GM23338 (cell line): ENCODE results near the gene UFD1. TPM values are rescaled to one million over a fixed set of nuclear protein-coding genes. Genes with fewer than 3 reads are reported as not detected.

ENCODE experiments used
- ATAC-seq: fragments of 200-7000 bp; cut with Tn5 transposase; 3 replicates; pipeline ENCODE4 v1.9.1; 2020
- DNase-seq: peaks from one replicate; pipeline ENCODE4 v3.0.0-alpha.2; 2015; ENCODE audit warnings: low spot score
- H2AFZ ChIP-seq: fragments of 200-600 bp; sonication (generic); 2 replicates; pipeline ENCODE4 v1.8.0; 2016; ENCODE audit warnings: antibody characterized with exemption, mild to moderate bottlenecking, moderate library complexity
- H3F3A ChIP-seq: fragments of 200-600 bp; sonication (generic); replicated peaks from 2 replicates; pipeline ENCODE4 v1.8.0; 2017; ENCODE audit warnings: antibody characterized with exemption, mixed run types, low read depth
- H3K27ac ChIP-seq: fragments of 200-600 bp; sonication (generic); 2 replicates; pipeline ENCODE4 v1.6.1; 2016; ENCODE audit warnings: low read depth
- H3K27me3 ChIP-seq: fragments of 200-600 bp; sonication (generic); 2 replicates; pipeline ENCODE4 v1.8.0; 2016; ENCODE audit warnings: mild to moderate bottlenecking, mixed run types, moderate library complexity; ENCODE audit not compliant: insufficient read depth
- H3K36me3 ChIP-seq: fragments of 200-600 bp; sonication (generic); 2 replicates; pipeline ENCODE4 v1.8.0; 2016; ENCODE audit warnings: mild to moderate bottlenecking; ENCODE audit not compliant: insufficient read depth
- H3K4me1 ChIP-seq: fragments of 200-600 bp; sonication (generic); 2 replicates; pipeline ENCODE4 v1.8.0; 2016; ENCODE audit warnings: mild to moderate bottlenecking, moderate library complexity; ENCODE audit not compliant: insufficient read depth
- H3K4me2 ChIP-seq: fragments of 200-600 bp; sonication (generic); 2 replicates; pipeline ENCODE4 v1.7.1; 2017; ENCODE audit warnings: mixed run types
- H3K4me3 ChIP-seq: fragments of 200-600 bp; sonication (generic); 2 replicates; pipeline ENCODE4 v1.6.1; 2016; ENCODE audit warnings: mixed run types
- H3K79me2 ChIP-seq: fragments of 200-600 bp; sonication (generic); replicated peaks from 2 replicates; pipeline ENCODE4 v1.8.0; 2017; ENCODE audit warnings: mild to moderate bottlenecking; ENCODE audit not compliant: insufficient read depth
- H3K9me2 ChIP-seq: fragments of 200-600 bp; sonication (generic); 2 replicates; pipeline ENCODE4 v1.8.0; 2017; ENCODE audit not compliant: insufficient read depth
- H4K20me1 ChIP-seq: fragments of 200-600 bp; sonication (generic); replicated peaks from 2 replicates; pipeline ENCODE4 v1.8.0; 2017; ENCODE audit warnings: mild to moderate bottlenecking; ENCODE audit not compliant: insufficient read depth
- H3K27ac Mint-ChIP-seq: 2 replicates; pipeline ENCODE4 v1.8.0; 2020; ENCODE audit warnings: inconsistent platforms, mild to moderate bottlenecking, moderate library complexity, mixed read lengths
- H3K27me3 Mint-ChIP-seq: 3 replicates; pipeline ENCODE4 v1.8.0; 2022; ENCODE audit warnings: low read depth, mild to moderate bottlenecking, moderate library complexity, mixed read lengths, inconsistent platforms; ENCODE audit not compliant: insufficient read depth, poor library complexity
- H3K36me3 Mint-ChIP-seq: 3 replicates; pipeline ENCODE4 v1.8.0; 2021; ENCODE audit warnings: low read depth, mild to moderate bottlenecking, inconsistent platforms, moderate library complexity, mixed read lengths
- H3K4me1 Mint-ChIP-seq: 3 replicates; pipeline ENCODE4 v1.8.0; 2020; ENCODE audit warnings: mild to moderate bottlenecking, inconsistent platforms, mixed read lengths
- H3K4me3 Mint-ChIP-seq: 3 replicates; pipeline ENCODE4 v1.8.0; 2021; ENCODE audit warnings: moderate library complexity, mild to moderate bottlenecking, inconsistent platforms, mixed read lengths
- H3K9me3 Mint-ChIP-seq: 3 replicates; pipeline ENCODE4 v1.8.0; 2020; ENCODE audit warnings: moderate library complexity, mild to moderate bottlenecking, inconsistent platforms, mixed read lengths
- ETS1 ChIP-seq: IDR thresholded peaks from 2 replicates; pipeline ENCODE4 v1.6.1; 2016; ENCODE audit warnings: antibody characterized with exemption
- EZH2 ChIP-seq: fragments of 200-600 bp; sonication (generic); IDR thresholded peaks from one replicate; pipeline ENCODE4 v1.8.0; 2017; ENCODE audit warnings: antibody characterized with exemption, mild to moderate bottlenecking, low read depth; ENCODE audit not compliant: unreplicated experiment
- EZH2phosphoT487 ChIP-seq: fragments of 200-600 bp; sonication (generic); IDR thresholded peaks from one replicate; pipeline ENCODE4 v1.8.1; 2018; ENCODE audit warnings: antibody characterized with exemption; ENCODE audit not compliant: unreplicated experiment
- NANOG ChIP-seq: IDR thresholded peaks from 2 replicates; pipeline ENCODE4 v1.6.1; 2016; ENCODE audit warnings: antibody characterized with exemption, borderline replicate concordance
- REST ChIP-seq: IDR thresholded peaks from one replicate; pipeline ENCODE4 v1.6.1; 2018; ENCODE audit warnings: antibody characterized with exemption; ENCODE audit not compliant: unreplicated experiment
- STAT1 ChIP-seq: IDR thresholded peaks from one replicate; pipeline ENCODE4 v1.6.1; 2016; ENCODE audit warnings: antibody characterized with exemption; ENCODE audit not compliant: unreplicated experiment
- ZNF114 ChIP-seq: fragments of 250-450 bp; sonication (Bioruptor Pico); IDR thresholded peaks from 2 replicates; pipeline ENCODE4 v1.5.0; 2020; ENCODE audit warnings: mild to moderate bottlenecking, moderate library complexity
- ZNF331 ChIP-seq: fragments of 250-450 bp; sonication (Bioruptor Pico); IDR thresholded peaks from 2 replicates; pipeline ENCODE4 v1.5.0; 2020; ENCODE audit warnings: low read depth, mild to moderate bottlenecking, moderate library complexity
- ZNF462 ChIP-seq: fragments of 250-450 bp; sonication (Bioruptor Pico); IDR thresholded peaks from 2 replicates; pipeline ENCODE4 v1.5.0; 2020; ENCODE audit warnings: mild to moderate bottlenecking, moderate library complexity
- polyA plus RNA-seq: library from polyadenylated mRNA; unstranded; fragments of >200 nt; fragmentation: Nextera tagmentation; extraction: Ambion mirVana; gene quantifications from 2 replicates; pipeline ENCODE4 v1.2.1, GENCODE V29; 2016
- total RNA-seq: library from RNA; depleted of rRNA; stranded (reverse); fragments of >200 nt; shearing (Covaris generic); gene quantifications from 2 replicates; pipeline ENCODE4 v1.2.3, GENCODE V29; 2014

Gene UFD1
- total and polyA plus RNA-seq, 2 experiments from 2014 or later: 53.5 to 93.8 TPM

- TF ChIP-seq ZNF462 (CRISPR knock-in tag) (no peak), STAT1 (no peak), NANOG (no peak)
These were observed 54.9 kb downstream of the UFD1 start (continued) for GRCh38 chr22:19424186-19424500.

DNA sequence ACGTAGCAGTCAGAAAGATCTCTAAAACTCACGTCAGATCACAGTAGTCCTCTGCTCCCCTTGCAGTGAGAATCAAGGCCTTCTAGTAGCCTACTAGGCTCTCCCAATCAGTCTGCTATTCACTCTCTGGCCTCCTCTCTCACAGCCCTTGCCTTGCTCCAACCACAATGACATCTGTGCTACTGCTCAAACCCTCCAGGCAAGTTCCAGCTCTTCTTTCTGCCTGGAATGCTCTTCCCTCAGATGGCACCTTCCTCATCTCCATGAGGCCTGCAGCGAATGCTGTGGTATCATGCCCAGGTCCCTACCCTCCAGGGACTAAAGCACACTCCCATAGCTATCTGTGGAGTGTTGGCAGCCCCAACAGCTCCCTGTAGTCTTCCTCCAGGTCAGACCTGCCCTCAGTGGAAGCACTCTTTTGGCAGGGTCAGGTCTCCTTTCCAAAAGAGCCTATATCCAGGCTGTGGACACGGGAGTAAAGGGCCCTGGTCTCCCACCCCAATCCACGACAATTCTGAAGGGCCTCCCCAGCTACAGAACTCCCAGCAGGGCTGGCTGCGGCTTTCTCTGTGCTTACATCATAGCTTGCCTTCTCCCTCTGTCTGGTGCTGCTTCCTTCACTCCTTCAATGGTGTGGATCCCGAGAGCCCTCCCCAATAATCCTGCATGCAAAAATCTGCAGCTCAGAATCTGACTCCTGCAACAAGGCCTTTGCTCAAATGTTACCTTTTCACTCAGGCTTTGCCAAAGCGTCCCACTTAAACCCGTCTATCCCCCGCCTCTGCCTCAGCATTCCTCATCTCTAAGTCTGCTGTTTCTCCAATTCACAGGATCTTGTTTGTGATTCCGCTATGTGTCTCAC is 56.3 kb downstream of the UFD1 start:
- ATAC-seq (no peak), DNase-seq (peak; percentile 38)
- H3K4me3 ChIP-seq: no peak overlapping the region
- H3F3A ChIP-seq: no peaks in the 10 kb centered on the region
- peak overlapping the region; percentile 29 for H3K27ac Mint-ChIP-seq
- no peak overlapping the region for H2AFZ ChIP-seq
- peak overlapping the region; percentile 9; the same call in 1 of the 3 replicates for H3K4me3 Mint-ChIP-seq
- H3K36me3 ChIP-seq: no peaks in the 10 kb centered on the region
- peaks cover 32% of the 10 kb centered on the region for H3K4me1 Mint-ChIP-seq
- H3K27me3 Mint-ChIP-seq: no peaks in the 10 kb centered on the region
- H3K27me3 ChIP-seq: no peaks in the 10 kb centered on the region
- peaks cover 82% of the 10 kb centered on the region for H4K20me1 ChIP-seq
- peaks cover 100% of the 10 kb centered on the region for H3K79me2 ChIP-seq
- H3K4me2 ChIP-seq: 0 out of 2 replicates have a peak overlapping the region, but pooled peaks have one; percentile 12
- peak overlapping the region; percentile 67; the same call in 1 of the 2 replicates for H3K27ac ChIP-seq
- H3K36me3 Mint-ChIP-seq: peaks cover 9% of the 10 kb centered on the region; the same call in 2 of the 3 replicates
- no peaks in the 10 kb centered on the region for H3K9me2 ChIP-seq
- peaks cover 23% of the 10 kb centered on the region for H3K4me1 ChIP-seq
- no peak for TF ChIP-seq ETS1
- no peak for TF ChIP-seq EZH2phosphoT487
- no peak for TF ChIP-seq ZNF114 (CRISPR knock-in tag)
- no peak for TF ChIP-seq EZH2
- TF ChIP-seq REST: no peak
- no peak for TF ChIP-seq ZNF331 (CRISPR knock-in tag)
- H3K9me3 Mint-ChIP-seq: no peaks in the 10 kb centered on the region; the same call in 2 of the 3 replicates
